Glomerular endothelial cell (primary cell): ENCODE measurements around the gene DRD4. TPM values are rescaled to one million over a fixed set of nuclear protein-coding genes. Genes with fewer than 3 reads are reported as not detected.

Source experiments
- DNase-seq: peaks from one replicate; pipeline ENCODE4 v3.0.0-alpha.2; 2011; ENCODE audit warnings: low read depth, low spot score; ENCODE audit errors: extremely low read depth
- total RNA-seq: library from RNA; depleted of rRNA; stranded (reverse); fragments of >200 nt; gene quantifications from 2 replicates; pipeline ENCODE4 v1.2.3, GENCODE V29; 2015

Gene DRD4
- total RNA-seq, 1 donor from 2014 or later = not detected

- no peak for DNase-seq
These were observed 27.7 kb upstream of the DRD4 start for GRCh38 chr11:609341-609811.

- no peak for DNase-seq
These were observed 26.8 kb upstream of the DRD4 start for GRCh38 chr11:610146-610801.

DNA sequence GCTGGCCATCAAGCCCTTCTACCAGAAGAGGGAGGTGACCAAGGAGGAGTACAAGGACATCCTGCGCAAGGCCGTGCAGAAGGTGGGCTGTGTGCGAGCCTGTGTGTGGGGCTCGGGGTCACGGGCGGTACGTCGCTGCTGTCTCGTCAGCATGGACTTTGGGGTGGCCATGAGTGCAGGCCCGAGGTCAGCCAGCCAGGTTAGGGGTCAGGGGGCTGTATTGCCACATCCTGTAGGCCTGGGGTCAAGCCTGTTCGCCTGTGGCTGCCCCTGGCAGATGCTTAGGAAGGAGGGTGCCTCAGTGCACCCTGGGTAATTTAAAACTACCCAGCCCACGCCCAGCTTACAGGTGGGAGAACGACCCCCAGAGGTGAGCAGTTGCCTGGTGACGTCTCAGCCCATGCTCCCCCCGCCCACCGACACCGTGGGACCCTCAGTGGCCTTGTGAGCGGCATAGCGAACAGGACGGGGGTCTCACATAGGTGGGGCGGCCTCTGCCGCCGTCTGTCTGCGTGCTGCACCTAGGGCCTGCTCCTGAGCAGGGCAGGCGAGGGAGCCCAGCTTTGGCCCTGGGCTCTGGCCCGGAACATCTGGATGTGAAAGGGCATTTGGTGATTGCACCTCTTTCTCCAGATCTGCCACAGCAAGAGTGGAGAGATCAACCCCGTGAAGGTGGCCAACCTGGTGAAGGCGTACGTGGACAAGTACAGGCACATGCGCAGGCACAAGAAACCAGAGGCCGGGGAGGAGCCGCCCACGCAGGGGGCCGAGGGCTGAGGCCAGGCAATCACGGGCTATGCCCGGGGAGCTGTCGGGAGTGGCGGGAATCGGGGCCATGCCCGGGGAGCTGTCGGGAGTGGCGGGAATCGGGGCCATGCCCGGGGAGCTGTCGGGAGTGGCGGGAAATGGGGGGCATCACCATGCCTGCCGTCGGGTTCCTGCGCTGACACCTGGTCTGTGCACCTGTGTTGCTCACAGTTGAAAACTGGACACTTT is 25.8 kb upstream of the DRD4 start:
- no peak for DNase-seq

- DNase-seq = no peak
These were observed 24.7 kb upstream of the DRD4 start for GRCh38 chr11:612201-612960.

DNA sequence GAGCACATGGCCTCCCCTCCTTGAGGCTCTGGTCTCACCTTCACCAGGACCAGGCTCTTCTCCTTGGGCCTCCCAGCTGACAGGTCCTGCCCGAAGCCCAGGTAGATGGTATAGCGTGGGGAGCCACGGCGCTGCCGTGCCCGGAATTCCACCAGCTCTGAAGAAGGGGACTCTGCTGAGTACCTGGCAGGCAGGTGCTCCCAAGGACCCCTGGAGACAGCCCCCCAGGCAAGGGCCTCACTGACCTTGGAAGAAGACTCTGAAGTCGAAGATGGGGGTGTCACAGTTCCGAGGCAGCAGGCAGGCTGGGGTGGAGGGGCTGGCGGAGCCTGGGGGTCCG is 24.1 kb upstream of the DRD4 start:
- no peak for DNase-seq

DNA sequence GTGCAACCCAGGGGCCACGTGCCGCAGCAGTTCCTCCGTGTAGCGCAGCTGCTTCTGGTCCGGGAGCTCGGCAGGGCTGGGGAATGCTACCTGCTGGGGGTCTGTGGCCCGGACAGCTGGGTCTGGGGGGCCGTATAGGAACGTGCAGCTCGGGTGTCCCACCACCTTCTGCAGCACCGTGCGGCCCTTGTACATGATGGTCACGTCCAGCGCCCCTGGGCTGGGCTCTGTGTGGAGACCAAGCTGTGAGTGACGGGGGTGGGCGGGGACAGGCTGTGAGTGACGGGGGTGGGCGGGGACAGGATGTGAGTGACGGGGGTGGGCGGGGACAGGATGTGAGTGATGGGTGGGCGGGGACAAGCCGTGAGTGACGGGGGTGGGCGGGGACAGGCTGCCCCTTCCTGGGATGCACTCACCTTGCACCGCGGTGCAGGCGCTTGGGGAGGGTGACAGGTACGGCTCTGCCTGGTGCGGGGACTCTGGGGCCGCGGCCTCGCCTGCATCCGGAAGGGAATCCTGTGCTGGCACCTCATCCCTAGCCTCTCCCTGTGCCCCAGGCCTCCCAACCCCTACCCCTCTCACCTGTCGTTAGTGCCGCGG is 23.6 kb upstream of the DRD4 start:
- no peak for DNase-seq

DNA sequence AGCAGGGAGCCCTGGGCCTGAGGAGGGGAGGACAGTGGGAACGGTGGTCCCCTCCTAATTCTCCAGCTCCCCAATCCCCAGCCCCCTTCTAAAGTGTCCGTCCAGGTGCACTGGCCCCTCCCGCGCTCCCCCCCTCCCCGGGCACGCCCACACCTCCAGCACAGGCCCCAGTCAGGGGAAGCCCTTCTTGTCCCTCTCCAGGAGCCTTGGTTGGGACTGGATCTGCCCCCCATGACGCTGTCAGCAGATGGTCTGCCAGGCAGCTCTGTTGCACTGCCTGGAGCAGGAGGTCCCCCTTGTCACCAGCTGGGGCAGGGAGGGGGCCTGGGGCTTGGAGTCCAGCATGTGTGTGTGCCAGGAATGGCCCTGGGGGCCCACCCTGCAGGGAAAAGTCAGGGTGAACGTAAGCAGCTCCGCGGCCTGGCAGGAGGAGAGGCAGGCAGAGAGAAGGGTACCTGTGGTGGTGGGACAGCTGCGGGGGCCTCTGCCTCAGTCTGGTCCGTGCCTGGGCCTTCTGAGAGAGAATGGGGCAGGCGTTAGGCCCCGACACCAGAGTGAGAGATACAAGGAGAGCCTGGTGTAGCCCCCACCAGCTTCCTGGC is 22.9 kb upstream of the DRD4 start:
- no peak for DNase-seq

DNA sequence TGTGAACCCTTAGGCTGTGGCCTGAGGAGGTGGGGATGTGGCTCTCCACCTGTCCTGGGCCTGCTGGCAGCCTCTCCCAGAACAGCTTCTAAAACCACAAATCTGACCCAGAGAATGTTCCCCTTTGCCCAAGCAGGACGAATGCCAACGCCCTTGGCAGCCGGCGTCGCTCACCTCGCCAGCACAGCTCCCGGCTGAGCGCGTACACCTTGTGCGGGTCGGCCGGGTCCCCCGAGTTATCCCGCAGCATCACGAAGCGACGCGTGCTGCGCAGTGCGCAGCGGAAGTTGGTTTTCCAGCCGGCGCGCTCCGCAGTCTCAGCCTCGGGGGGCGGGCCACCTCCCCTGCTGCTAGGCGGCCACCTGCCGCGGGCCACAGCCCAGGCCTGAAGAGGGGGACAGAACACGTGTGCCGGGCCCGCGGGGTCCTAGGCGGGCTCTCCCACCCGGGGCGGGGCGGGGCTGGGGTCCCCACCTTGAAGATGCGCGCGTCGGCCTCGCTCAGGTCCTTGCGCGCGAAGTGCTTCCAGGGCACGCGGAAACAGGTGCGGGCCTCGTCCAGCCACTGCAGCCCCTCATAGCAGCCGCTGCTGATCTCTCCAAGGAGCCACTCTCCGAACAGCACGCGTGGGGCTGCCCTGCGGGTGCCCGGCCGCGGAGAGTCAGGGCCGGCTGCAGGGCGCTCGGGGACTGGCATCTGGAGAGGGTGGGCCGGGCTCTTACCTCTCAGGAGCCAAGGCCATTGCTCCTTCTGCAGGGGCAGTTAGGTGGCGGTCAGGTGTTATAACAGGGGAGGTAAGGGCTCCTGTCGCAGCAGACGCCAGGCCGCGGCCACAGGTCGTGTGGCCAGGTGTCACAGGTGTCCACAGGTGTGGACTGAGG is 22.2 kb upstream of the DRD4 start:
- no peak for DNase-seq

DNA sequence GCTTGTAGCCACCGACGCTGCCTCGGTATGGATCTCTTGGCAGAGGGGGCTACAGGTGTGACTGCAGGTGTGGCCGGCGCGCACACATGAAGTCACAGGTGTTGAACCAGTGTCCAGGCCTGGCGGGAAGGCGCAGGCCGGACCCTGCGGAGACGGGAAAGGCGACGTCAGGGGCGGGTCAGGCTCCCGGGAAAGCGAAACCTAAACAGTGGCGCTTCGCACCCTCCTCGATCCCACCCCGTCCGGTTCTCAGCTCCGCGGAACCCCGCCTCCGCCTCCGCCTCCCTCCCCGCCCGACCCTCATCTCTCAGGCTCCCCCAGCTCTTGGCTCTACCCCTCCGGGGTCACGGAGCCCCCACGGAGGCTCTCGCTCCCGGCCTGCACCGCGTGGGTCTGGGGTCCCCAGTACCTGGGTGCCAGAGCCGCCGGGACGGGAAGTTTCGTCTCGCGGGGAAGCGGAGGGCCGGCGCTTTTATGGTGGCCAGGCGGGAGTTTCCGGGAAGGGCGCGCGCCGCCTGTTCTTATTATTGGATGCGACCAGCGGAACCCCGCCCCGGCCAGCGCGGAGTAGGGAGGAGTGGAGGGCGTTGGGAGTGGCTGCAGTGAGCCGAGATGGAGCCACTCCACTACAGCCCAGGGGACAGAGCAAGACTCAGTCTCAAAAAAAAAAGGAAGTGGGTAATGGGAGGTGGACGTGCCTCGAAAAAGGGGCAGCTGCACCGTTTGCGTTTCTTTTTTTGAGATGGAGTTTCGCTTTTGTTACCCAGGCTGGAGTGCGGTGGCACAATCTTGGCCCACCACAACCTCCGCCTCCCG is 21.4 kb upstream of the DRD4 start, which contains the start of gene IRF7:
Gene IRF7, minus strand, starts transcription at position 447 of the 816 bp plus-strand sequence. CDS start 586 bp downstream, outside the sequence.
- no peak for DNase-seq

DNA sequence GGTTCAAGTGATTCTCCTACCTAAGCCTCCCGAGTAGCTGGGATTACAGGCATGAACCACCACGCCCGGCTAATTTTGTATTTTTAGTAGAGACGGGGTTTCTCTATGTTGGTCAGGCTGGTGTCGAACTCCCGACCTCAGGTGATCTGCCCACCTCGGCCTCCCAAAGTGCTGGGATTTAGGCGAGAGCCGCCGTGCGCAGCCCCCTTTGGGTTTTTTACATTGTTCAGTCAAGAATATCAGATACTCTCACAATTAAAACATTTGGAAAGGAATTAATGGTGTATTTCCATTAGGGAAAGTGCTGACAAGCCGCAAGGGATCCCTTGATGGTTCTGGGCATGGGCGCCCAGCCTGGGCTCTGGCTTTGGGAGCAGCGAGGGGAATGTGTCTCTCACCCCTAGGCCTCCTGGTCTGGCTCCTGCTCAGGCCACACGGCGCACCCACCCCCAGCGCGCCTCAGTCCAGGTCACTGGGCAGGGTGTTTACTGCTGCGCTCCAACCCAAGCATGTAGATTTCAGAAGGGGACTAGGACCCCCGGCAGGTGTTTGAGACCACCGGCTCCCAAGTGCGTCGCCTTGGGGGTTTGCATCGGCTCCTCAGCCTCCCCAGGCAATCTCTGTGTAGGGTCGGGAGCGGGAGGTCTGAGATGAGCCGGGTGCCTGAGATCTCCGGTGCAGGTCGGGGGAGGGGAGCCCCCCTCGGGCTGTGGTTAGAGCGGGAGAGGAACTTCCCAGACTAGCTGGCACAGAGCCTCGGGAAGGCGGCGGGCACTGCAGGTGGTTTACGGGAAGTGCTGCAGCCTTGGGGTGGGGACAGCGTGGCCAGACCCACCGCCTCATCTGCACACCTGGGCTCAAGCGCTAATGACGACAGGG is 20.5 kb upstream of the DRD4 start:
- DNase-seq = no peak

- no peak for DNase-seq
These were observed 19.7 kb upstream of the DRD4 start for GRCh38 chr11:617199-617911.

- no peak for DNase-seq
These were observed 19.0 kb upstream of the DRD4 start for GRCh38 chr11:617912-618682.

GRCh38 chr11:618856-619627 is 18.0 kb upstream of the DRD4 start:
- no peak for DNase-seq

DNA sequence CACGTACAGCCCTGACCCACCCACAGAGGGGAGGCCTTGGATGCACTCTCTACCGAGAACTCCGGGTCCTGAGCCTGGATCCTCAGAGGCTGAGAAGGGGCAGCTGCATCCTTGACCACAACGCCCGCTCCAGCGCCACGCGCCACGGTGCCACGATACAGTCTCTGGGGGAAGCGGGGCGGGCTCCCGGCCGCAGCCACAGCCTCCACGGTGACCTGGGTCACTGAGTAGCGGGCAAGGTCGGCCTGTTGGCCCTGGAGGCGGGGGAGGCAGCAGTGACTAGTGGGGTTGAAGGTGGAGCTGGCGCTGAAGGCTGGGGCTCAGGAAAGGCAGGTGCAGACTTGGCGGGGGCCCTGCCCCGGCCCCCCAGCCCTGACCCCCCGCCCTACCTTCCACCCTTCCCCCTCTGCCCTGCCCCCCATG is 17.4 kb upstream of the DRD4 start:
- no peak for DNase-seq

GRCh38 chr11:620201-620600 is 16.9 kb upstream of the DRD4 start:
- no peak for DNase-seq
